Dermis blood vessel endothelial cell (primary cell): Measurements from ENCODE around the gene SKIDA1. TPM values are rescaled to one million over a fixed set of nuclear protein-coding genes. Genes with fewer than 3 reads are reported as not detected.
A peak's percentile ranks its signal among the peaks of the same experiment; 100 is the strongest.

ENCODE experiments used
- DNase-seq: peaks from one replicate; pipeline ENCODE4 v3.0.0; 2010
- total RNA-seq: library from RNA; depleted of rRNA; stranded (reverse); fragments of >200 nt; gene quantifications from 2 replicates; pipeline ENCODE4 v1.2.3, GENCODE V29; 2014

Gene SKIDA1
- total RNA-seq, 1 donor from 2014 or later, result 1.0 TPM

DNA sequence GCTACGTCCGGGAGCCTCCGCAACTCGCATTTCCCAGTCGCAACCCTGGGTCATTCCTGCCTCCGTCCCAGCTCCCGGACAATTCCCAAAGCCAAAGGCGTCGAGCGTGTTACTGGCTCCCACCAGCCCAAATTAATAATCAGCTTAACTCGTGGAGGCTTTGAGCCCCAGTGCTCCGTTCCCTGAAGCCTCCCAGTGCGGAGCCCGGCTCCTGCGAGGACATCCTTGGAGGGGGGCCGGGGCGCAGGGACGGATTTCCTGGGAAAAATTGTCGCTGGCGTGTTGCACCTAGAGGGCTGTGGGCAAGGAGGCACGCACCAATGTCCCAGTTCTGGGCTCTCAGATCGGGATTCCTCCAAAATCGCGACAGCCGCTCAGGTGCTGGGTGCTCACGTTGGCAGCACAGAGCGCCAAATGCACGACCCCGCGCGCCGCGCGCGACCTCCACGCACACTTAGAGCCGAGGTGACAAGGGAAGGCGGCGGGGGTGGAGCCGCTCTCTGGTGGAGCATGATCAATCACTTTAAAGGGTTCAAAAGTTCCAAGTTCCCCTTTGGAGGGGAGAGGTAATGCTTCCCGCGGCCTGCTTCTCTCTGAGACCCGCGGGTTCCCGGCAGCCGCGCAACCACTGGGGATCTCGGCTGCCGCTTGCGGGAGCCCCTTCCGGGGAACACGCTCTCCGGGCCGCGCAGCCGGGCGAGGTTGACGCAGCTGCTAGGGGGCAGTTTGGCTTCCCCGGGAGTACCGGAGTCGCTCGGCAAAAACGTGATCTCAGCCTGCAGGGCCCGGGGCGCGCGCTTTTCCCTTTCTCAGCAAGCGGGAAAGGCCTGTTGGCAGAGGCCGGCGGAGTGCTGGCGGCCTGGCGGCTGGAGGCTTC, 25.5 kb downstream of the SKIDA1 start:
- DNase-seq, result peak; percentile 42

DNA sequence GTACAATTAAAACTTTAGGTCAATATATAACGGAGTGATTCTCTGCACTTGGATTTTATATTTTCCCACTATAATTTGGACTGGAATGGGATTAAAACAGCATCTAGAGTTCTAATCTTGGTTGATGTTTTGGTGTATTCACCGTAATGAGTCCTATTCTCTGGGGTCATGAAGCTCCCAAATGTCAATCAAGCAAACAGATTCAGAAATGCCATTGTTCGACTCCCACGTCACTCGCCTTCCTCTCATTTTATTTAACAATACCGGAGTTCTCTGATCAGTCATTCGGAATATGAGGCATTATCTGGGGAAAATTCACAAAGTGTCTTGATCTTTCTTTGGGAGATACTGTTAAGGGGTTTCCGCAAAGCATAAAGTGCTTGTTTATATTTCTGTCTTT, 26.5 kb downstream of the SKIDA1 start:
- DNase-seq, result no peak

DNA sequence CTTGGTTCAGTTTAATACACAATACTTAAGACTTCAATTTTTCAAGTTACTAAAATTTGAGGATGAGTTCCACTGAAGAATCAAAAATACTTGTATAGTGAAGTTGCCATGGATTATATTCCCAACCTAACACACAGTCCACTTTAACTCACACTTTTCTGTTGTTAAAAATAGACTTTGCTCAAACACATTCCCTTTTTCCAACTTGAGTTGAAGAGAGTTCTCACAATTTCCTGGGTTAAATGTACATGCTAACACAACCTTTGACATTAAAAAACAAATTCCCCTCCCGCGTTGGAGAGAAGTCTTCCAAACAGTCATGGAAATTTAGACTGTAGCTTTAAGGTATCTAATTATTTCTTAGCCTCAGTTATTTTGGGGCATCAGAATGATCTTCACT, 27.1 kb downstream of the SKIDA1 start:
- no peak for DNase-seq

DNA sequence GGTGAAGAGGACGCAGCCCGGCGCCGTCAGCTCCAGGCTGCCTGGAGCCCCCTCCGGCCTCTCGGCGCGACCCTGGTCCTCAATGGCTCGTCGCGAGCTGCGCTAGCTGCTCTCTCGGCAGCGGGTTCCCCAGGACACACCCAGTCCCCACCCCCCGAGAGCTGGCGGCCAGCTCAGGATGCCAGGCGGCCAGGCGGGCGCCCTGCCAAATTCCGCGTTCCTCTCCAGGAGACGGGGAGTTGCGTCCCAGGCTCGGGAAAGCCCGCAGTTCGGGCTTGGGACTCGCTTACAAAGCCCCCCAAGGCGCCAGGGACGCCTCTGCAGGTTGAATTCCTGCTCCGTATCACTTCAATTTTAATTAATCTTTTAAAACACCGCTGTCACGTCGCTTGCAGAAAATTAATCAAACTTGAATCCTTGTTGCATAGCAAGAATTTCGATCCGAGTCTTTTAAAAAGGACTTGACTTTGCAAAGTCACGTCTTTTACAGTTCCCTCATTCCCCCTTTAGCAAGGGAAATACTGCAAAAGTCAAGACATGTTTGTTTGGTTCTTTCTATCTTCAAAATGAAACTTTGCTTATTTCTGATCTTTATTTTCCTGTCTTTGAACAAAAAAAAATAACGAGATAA, 28.2 kb downstream of the SKIDA1 start:
- peak; percentile 90 for DNase-seq

DNA sequence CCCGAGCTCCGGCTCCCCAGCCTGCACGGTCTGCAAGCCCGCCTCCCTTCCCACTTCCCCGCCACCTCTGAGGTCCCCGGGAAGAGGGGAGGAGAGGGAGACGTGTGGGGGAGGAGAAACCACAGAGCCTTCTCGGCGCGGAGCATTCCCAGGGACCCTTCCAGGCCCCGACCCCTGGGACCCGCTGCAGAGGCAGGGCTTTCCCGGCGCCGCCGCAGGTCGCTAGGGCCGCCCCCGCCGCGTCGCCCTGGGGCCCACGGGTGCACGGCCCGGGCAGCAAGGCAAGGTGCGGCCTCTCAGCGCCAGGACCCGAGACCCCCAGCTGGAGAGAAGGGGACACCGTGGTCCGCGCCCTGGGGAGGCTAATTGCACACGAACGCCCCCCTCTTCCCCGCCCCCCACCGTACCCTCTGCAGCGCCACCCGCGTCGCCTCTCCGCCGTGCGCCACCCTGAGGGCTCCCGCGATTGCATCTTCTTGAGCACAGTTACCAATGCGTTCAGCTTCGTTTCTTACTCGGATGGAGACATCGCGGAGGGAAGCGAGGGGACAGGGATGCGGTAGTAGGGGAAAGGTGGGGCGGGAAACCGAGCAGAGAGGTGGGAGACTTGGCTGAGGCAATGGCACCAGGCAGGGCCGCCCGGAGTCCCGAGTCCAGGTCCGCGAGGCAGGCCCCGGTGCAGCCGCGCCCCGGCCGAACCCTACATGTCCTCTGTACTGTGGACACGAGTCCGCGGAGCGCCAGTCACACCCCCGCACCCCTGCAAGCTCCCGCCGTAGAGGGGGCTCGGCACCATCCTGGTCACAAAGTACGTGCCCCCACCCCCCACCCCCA, 28.9 kb downstream of the SKIDA1 start:
- DNase-seq, result peak; percentile 62

DNA sequence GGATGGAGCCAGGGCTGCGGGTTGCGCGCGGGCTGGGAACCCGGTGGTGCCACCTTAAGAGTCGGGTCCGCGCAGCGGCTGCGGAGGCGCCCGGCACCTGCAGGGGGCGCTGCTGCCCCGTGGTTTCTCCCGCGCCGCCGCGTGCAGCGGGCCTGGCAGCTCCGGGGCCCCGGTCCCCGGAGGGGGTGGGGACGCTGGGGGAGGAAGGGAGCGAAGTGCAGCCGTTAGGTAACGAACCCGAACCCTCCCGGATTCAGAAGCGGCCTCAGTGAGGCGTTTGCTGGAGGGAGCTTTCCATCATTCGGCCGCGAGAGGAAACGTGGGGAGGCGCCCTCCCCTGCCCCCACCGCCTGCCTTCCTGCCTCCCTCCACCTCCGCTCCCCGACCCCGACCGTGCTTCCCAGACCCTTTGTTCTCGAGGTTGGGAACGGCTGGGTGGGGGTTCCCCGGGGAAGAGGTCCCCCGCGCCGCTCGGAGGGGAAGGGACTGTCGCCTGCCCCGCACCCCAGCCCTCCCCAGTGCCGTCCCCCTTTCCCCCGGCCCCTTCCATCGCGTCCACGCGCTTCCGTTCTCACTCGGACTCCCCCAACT, 29.6 kb downstream of the SKIDA1 start:
- peak; percentile 93 for DNase-seq

DNA sequence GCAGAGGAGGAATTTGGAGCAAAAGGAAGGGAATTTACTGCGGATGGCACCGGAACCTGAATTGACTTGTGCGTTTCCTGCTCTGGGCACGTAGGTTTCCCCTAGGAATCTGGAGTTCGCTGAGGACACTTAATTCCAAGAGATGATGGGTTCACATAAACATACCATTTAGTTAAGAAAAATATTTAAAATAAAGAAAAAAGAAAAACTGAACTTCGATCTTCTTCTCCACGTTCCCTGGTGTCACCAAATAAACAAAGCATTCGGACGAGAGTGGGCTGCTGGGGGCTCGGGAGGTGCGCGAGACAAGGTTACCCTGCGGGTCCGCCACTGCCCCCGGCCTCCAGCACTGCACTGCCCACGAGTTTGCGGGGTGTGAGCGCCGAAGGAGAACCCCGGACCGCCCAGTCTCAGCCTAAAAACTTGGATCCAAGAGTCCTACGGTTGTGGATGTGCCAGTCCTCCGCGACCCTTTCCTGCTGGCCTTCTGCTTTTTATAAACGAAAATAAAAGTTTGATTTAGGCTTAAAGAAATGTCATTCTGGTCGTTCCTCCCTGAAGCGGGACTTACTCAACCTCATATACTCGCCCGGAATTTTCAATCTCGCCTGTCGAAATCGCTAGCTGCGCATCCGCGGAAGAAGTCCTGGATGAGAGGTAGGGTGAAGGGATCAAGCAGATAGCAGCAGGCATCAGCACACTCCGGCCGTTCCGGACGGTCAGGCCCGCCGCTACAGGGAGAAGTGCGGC, 30.3 kb downstream of the SKIDA1 start:
- no peak for DNase-seq

DNA sequence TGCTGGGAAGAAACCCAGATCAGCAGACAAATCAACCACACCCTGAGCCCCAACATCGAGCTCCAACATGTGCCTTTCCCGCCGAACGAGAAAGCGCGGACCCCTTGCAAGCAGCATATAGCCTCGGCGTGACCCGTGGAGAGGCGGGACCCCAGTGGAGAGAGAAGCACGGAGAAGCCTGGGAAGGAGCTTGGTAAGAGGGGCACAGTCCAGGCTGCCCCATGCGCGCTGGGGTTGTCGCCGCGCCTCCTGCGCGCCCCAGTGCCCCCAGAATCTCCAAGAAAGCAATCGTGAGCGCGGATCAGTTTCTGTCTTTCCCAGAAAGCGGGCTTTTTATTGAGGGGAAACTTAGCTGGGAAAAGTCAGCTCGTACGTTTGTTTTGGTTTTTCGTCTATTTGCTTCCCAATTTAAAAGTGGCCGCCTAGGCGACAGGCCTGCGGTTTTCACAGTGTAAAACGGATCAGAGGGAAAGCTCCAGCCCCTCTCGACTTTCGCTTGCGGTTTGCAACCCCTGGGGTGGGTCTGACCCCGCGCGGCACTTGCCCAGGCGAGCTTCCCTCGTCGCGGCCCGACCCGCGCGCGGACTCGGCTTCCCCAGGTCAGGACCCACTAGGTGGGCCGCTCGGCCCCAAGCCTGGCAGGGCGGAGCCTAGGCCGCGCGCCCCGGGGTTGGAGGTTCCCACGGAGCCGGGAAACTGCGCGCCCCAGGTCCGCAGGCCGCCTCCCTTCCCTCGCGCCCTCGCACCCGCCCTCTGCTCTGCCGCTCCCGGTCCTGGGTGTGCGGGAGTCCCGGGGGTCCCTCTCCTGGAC, 31.1 kb downstream of the SKIDA1 start:
- DNase-seq, result peak; percentile 62

DNA sequence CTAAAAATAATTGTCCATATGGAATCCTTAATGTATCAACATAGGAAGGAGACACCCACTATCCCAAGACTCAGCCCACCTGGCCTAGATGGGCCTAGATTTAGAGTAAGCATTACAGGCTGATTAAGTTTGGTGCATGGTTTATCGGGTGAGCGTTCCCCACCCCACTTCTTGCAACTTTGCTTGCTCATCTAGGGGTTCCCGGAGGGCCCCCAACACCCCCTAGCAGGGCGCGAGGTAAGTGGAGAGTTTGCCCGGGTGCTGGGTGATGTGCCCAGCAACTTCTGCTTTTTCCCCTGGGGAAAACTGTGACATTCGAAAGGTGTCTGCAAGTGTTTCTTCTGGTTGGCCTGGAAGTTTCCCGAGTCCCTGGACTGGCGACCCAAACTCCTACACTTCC, 31.7 kb downstream of the SKIDA1 start:
- no peak for DNase-seq

DNA sequence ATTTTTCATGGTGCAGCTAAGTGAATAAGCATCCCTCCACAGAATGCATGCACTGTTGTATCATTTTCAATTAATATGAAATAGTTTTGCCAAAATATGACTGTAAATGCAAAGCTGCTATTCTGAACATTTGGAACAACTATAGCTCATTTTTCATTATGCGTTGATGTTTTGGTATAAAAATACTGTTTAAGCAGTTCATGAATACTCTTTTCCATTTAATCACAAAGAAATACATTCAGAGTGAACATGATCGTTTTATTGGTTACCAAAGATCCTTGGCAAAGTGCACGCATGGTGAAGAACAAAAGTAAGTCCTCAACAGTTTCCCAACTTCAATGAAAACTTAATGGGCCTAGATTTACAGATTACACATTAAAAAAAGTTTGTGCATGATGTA, 33.1 kb downstream of the SKIDA1 start:
- no peak for DNase-seq

DNA sequence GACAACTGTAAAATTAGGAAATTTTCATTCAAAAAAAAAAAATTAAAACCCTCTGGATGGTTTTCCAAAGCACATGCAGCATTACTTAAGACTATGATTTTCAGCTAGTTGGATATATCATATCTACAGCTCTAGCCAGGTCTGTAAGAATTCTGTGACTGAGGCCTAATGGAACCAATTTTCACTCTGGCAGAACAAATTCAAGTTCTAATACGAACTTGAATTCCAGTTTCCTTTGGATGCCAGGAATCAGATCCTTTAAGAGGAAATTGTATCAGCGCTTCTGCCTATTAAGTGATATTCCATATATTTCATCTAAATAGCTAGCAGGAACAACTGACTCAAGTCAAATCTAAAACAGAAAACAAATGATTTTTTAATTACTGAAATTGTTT, 34.8 kb downstream of the SKIDA1 start:
- DNase-seq, result no peak

DNA sequence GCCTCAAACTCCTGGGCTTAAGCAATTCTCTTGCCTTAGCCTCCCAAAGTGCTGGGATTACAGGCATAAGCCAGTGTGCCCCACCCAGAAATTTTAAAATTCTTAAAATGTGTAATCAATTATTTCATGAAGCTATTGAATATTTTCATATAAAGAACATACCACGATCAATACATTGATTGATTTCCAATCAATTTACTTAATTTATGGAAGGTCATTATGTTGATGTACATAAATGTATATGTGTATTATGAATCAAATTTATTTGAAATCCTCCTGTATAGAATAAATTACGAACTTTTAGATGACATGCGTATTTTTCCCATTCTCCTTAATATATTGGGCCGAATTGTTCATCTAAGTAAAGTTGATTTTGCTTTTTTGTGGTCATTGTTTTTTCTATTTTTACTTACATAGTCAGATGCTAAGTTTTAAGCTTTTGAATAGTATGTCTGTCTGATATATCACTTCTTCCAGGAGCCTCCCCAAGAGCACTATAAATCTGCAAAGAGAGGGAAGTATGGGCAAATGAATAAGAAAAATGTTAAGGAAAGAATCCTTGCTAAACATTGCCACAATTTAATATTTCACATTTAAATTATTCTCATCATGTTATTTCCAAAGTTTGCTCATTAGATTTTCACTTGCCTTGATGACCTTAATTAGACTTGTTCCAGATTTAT, 35.3 kb downstream of the SKIDA1 start:
- no peak for DNase-seq

DNA sequence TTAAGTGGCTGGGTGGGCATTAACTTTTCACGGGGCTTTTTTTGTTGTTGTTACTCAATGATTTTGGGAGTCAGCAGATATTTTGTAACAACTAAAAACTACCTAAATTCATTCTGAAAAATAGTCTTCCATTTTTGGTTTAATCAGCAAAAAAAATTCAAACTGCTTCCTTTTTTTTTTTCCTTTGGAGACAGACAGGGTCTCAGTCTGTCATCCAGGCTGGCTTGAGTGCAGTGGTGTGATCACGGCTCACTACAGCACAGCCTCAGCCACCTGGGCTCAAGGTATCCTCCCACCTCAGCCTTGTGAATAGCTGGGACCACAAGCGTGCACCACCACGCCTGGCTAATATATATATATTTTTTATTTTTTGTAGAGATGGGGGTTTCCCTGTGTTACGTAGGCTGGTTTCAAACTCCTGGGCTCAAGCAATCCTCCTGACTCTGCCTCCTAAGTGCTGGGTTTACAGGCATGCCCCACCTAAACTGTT, 36.5 kb downstream of the SKIDA1 start:
- no peak for DNase-seq

DNA sequence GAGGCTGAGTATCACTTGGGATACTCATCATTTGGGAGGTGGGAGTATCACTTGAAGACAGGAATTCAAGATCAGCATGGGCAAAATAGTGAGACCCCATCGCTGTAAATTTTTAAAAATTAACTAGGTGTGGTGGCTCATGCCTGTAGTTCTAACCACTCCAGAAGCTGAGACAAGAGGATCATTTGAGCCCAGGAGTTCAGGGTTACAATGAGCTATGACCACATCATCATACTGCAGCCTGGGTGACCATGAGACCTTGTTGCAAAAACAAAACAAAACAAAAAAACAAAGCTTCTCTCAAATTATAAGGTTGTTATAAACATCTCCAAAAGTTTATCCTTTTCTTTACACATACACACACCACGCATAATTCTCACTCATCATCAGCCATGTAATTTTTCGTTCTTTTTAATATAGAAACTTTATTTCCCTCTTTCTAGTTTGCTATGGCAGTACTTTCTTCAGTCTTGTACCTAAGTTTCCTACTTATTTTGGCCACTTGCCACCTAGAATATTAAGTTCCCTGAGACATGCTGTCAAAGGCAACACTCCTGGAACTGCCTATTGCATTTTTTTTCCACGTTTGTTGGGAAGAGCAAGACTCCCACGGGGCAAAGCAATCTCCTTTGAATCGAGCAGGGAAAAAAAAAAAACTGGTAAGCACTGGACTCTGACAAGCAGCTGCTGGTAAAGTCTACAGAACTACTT, 37.1 kb downstream of the SKIDA1 start:
- DNase-seq, result no peak

DNA sequence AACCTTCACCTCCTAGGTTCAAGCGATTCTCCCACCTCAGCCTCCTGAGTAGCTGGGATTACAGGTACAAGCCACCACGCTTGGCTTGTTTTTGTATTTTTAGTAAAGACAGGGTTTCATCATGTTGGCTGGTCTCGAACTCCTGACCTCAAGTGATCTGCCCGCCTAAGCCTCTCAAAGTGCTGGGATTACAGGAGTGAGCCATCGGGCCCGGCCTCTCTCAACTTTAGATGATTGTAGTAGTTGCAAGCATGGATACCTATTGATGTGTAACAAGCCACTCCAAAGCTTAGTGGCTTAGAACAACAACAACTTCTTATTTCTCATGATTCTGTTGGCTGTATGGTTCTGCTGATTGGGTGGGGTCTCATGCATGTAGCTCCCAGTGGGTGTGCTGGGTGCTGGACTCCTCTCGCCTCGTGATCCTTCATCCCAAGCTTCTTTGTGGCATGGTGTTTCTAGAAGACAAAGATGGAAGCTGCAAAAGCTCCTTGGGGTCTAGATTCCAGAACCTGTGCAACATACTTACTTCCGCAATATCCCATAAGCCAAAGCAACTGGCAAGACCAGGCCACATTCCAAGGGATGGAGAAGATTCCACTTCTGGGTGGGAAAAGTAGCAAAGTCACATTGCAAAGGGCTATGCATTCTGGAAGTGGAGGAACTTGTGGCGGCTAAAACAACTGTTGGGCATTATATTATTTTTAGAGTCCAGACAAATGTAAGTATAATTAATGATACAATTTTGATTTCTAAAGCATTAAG, 37.9 kb downstream of the SKIDA1 start:
- no peak for DNase-seq

DNA sequence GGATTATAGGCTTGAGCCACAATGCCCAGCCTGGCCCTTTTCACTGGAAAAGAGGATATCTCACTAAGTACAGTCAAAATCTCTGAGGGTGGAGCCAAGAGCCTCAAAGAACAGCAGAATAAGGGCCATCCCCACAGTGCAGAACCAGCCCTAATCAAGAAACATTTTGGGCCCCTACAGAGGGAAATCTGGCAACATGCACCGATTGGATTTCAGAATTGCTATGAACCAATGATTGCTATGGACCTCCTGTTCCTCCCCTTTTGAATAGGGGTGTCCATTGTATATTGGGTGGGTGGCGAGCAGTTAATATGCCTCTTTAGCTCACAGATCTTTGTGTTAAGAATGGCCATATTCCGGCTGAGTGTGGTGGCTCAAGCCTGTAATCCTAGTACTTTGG, 42.7 kb downstream of the SKIDA1 start:
- DNase-seq, result no peak

DNA sequence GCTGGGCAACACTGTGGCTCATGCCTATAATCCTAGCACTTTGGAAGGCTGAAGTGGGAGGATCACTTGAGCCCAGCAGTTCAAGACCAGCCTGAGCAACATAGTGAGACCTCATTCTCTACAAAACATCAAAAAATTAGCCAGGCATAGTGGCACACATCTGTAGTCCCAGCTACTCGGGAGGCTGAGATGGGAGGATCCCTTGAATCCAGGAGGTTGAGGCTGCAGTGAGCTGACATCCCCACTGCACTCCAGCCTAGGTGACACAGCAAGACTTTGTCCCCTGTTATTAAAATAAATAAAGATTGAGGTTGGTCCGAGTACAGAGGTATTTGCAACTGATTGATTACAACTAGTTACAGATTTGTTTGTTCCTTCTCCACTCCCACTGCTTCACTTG, 44.1 kb downstream of the SKIDA1 start:
- no peak for DNase-seq

DNA sequence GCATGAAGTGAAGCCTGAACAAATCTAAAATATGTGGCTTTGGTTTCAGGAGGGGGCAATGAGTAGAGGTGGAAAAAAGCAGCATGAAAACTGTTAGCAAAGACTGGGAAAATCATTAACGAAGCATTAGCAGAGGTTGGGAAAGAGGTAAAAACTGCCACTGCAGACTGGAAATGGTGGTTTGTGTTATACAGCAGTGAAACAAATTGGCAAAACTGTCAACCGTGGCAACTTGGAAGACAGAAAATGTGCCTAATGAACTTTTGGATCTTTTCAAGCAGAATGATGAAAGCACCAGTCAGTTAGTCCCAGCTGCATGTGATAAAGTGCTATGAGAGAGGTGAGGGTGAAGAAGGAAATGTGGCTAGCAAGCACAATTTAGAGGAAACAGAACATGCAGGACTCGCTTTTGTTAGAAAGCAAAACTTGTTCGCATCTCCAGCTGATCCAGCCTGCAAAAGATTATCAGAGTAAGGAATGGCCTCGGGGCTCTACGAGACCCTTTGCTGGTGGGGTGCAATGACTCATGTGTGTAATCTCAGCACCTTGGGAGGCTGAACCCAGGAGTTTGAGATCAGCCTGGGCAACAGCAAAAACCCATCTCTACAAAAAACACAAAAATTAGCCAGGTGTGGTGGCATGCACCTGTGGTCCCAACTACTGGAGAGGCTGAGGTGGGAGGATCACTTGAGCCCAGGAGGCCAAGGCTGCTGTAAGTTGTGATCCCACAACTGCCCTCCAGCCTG, 45.7 kb downstream of the SKIDA1 start:
- no peak for DNase-seq
